ACC112 (cell line): ENCODE measurements around the gene CAB39L.

Source experiments
- H2AFZ ChIP-seq: fragments of 200-600 bp; sonication (generic); one replicate; pipeline ENCODE4 v1.6.0; 2017; ENCODE audit warnings: antibody characterized with exemption, low read length; ENCODE audit not compliant: unreplicated experiment
- H3K27ac ChIP-seq: fragments of 200-600 bp; sonication (generic); 2 replicates; pipeline ENCODE4 v1.5.1; 2014; ENCODE audit warnings: low read depth, mild to moderate bottlenecking, antibody characterized with exemption, low read length, moderate library complexity
- H3K27me3 ChIP-seq: fragments of 200-600 bp; sonication (generic); 2 replicates; pipeline ENCODE4 v1.6.1; 2014; ENCODE audit warnings: mild to moderate bottlenecking, antibody characterized with exemption, low read length, moderate library complexity, mixed read lengths; ENCODE audit not compliant: insufficient read depth
- H3K36me3 ChIP-seq: fragments of 200-600 bp; sonication (generic); 2 replicates; pipeline ENCODE4 v1.6.1; 2016; ENCODE audit warnings: mild to moderate bottlenecking, antibody characterized with exemption, low read length, moderate library complexity, mixed read lengths; ENCODE audit not compliant: insufficient read depth
- H3K4me1 ChIP-seq: fragments of 200-600 bp; sonication (generic); one replicate; pipeline ENCODE4 v1.6.1; 2016; ENCODE audit warnings: low read length, mixed read lengths; ENCODE audit not compliant: insufficient read depth, unreplicated experiment, control insufficient read depth
- H3K4me3 ChIP-seq: fragments of 200-600 bp; sonication (generic); 2 replicates; pipeline ENCODE4 v1.5.1; 2014; ENCODE audit warnings: mild to moderate bottlenecking, low read depth, low read length
- H3K79me2 ChIP-seq: fragments of 200-600 bp; sonication (generic); one replicate; pipeline ENCODE4 v1.6.0; 2016; ENCODE audit warnings: low read length; ENCODE audit not compliant: control insufficient read depth, unreplicated experiment, insufficient read depth

The CAB39L gene

GRCh38 chr13:49443704-49444523 is at the start of gene CAB39L, which contains the start of gene SETDB2:
CAB39L (minus strand) TSS chr13:49444064; CDS start chr13:49382910, 61,154 bp downstream.
SETDB2 (plus strand) TSS chr13:49444274; CDS start chr13:49451894, 7,620 bp downstream.
- H3K4me1 ChIP-seq = peaks cover 3% of the 10 kb centered on the region
- peak within 1 kb of the TSS; percentile 79 for H2AFZ ChIP-seq
- no peaks in the 10 kb centered on the region for H3K27me3 ChIP-seq
- H3K79me2 ChIP-seq = peaks cover 42% of the 10 kb centered on the region
- H3K36me3 ChIP-seq = no peaks in the 10 kb centered on the region
- peak within 1 kb of the TSS; percentile 74 for H3K27ac ChIP-seq
- peak within 1 kb of the TSS; percentile 89 for H3K4me3 ChIP-seq

DNA sequence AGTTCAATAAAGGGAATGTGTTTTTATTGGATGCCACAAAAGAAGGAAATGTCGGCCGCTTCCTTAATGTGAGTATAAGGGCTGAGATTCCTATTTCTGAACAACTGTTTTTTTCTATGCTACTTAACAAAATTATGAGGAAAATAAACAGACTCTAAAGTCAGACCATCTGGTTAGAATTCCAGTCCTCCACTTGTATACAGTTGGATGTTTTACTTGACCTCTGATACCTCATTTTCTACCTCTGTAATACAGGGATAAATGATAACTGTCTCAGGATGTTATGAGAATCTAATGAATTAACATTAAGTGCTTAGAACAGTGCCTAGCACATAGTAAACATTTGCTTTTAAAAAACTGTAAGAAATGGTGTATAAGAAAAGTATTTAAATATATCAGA is 44.7 kb upstream of the CAB39L start:
- H3K4me1 ChIP-seq = peaks cover 7% of the 10 kb centered on the region
- H3K36me3 ChIP-seq = no peaks in the 10 kb centered on the region; the same call in 1 of the 2 replicates
- no peak overlapping the region for H3K27ac ChIP-seq
- no peaks in the 10 kb centered on the region for H3K79me2 ChIP-seq
- H2AFZ ChIP-seq = no peak overlapping the region
- no peaks in the 10 kb centered on the region for H3K27me3 ChIP-seq
- H3K4me3 ChIP-seq = no peak overlapping the region

DNA sequence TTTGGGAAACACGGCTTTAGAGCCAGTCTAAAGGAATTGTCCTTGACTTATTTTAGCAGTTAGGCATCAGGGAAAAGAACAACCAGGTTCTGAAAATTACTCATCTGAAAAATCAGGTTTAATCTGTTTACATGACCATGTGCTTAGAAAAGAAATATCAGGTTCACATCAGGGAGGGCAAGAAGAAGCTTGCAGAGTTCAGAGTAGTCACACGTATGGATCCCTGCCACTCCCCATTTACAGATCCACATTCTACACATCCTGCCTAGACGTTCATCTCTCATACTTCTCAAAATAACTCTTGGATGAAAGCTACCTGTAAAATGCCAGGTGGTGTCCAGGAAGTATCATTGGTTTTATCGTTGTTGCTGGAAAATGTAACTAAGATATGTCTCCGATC is 37.9 kb upstream of the CAB39L start:
- H2AFZ ChIP-seq = no peak overlapping the region
- no peaks in the 10 kb centered on the region for H3K79me2 ChIP-seq
- no peaks in the 10 kb centered on the region for H3K36me3 ChIP-seq
- H3K27ac ChIP-seq = no peak overlapping the region
- no peaks in the 10 kb centered on the region for H3K4me1 ChIP-seq
- no peaks in the 10 kb centered on the region for H3K27me3 ChIP-seq
- no peak overlapping the region for H3K4me3 ChIP-seq

DNA sequence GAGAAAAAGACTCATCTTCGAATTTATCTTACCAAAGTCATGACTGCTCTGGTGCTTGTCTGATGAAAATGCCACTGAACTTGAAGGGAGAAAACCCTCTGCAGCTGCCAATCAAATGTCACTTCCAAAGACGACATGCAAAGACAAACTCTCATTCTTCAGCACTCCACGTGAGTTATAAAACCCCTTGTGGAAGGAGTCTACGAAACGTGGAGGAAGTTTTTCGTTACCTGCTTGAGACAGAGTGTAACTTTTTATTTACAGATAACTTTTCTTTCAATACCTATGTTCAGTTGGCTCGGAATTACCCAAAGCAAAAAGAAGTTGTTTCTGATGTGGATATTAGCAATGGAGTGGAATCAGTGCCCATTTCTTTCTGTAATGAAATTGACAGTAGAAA is 32.7 kb upstream of the CAB39L start:
- no peak overlapping the region for H3K4me3 ChIP-seq
- H3K27me3 ChIP-seq = no peaks in the 10 kb centered on the region
- no peaks in the 10 kb centered on the region for H3K79me2 ChIP-seq
- H2AFZ ChIP-seq = no peak overlapping the region
- H3K36me3 ChIP-seq = no peaks in the 10 kb centered on the region
- H3K27ac ChIP-seq = no peak overlapping the region
- H3K4me1 ChIP-seq = no peaks in the 10 kb centered on the region

DNA sequence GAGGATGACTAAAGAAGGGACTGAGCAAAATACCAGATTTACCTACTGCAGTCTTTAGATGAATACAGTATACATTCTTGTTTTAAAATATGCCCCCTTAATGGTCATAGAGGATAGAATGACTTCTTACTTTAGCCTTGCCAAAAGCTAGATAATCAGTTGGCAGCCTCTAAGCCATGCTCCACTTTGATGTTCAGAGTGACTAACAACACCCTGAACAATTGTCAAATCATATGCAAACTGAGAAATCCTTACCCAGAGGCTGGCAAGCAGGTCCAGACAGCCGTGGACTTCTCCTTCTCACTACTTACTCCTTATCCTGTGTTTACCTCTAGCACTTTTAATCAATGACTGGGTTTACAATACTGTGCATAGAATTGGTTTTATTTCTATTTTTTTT is 28.3 kb upstream of the CAB39L start:
- H3K36me3 ChIP-seq = no peaks in the 10 kb centered on the region; the same call in 1 of the 2 replicates
- no peak overlapping the region for H2AFZ ChIP-seq
- no peaks in the 10 kb centered on the region for H3K79me2 ChIP-seq
- no peaks in the 10 kb centered on the region for H3K4me1 ChIP-seq
- H3K27me3 ChIP-seq = no peaks in the 10 kb centered on the region
- H3K27ac ChIP-seq = no peak overlapping the region
- no peak overlapping the region for H3K4me3 ChIP-seq

DNA sequence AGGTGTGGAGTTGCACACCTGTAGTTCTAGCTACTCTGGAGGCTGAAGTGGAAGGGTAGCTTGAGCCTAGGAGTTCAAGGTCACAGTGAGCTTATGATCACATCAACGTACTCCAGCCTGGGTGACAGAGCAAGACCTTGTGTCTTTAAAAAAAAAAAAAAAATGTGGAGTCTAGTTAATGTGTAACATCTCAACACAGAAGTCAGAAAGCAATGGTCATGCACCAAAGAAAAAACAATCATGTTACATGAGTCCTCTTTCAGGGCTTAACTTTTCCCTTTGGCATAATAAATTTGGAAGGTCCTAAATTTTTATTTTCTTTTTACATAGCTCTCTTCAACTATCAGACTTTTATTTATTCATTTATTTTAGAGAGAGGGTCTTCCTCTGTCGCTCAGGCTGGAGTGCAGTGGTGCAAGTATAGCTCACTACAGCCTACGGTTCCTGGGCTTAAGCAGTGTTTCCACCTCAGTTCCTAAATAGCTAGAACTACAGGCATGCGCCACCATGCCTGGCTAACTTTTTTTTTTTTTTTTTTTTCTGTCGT is 22.5 kb upstream of the CAB39L start:
- no peak overlapping the region for H3K4me3 ChIP-seq
- H3K4me1 ChIP-seq = no peaks in the 10 kb centered on the region
- H3K36me3 ChIP-seq = peaks cover 28% of the 10 kb centered on the region
- no peaks in the 10 kb centered on the region for H3K27me3 ChIP-seq
- no peak overlapping the region for H2AFZ ChIP-seq
- no peak overlapping the region for H3K27ac ChIP-seq
- no peaks in the 10 kb centered on the region for H3K79me2 ChIP-seq

GRCh38 chr13:49464621-49465325 is 20.9 kb upstream of the CAB39L start:
- Histone ChIP-seq H3K27ac (no peak overlapping the region), H2AFZ (no peak overlapping the region), H3K36me3 (peaks cover 33% of the 10 kb centered on the region)

DNA sequence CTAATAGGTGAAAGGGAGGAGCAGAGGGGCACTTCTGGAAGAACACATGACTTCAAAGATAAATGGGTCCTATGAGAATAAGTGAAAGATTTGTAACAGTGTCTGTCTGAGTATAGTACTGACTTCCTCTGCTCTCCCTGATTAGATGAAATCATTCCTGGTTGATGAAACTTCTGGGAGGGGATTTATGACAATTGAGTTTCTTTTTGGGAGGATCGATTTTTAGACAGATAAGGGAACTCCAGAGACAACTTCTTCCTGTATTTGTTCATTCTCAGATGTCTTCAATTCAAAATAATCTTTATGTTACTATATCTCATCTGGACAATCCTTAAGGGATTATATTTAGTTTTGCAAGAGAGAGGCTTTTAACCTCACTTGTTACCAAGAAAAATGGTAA is 20.2 kb upstream of the CAB39L start:
- no peak overlapping the region for H3K27ac ChIP-seq
- H3K27me3 ChIP-seq = no peaks in the 10 kb centered on the region
- no peaks in the 10 kb centered on the region for H3K79me2 ChIP-seq
- no peak overlapping the region for H2AFZ ChIP-seq
- H3K4me3 ChIP-seq = no peak overlapping the region
- peaks cover 33% of the 10 kb centered on the region for H3K36me3 ChIP-seq
- no peaks in the 10 kb centered on the region for H3K4me1 ChIP-seq

More at GRCh38 chr13:49464621-49465325, 20.9 kb upstream of the CAB39L start:
- H3K79me2 ChIP-seq = no peaks in the 10 kb centered on the region
- H3K27me3 ChIP-seq = no peaks in the 10 kb centered on the region
- no peak overlapping the region for H3K4me3 ChIP-seq
- no peaks in the 10 kb centered on the region for H3K4me1 ChIP-seq

GRCh38 chr13:49459580-49459979 is 15.7 kb upstream of the CAB39L start:
- H3K4me3 ChIP-seq = no peak overlapping the region
- no peaks in the 10 kb centered on the region for H3K79me2 ChIP-seq
- H3K27me3 ChIP-seq = no peaks in the 10 kb centered on the region
- peaks cover 21% of the 10 kb centered on the region for H3K4me1 ChIP-seq
- H3K36me3 ChIP-seq = peaks cover 33% of the 10 kb centered on the region
- H3K27ac ChIP-seq = no peak overlapping the region
- H2AFZ ChIP-seq = no peak overlapping the region

DNA sequence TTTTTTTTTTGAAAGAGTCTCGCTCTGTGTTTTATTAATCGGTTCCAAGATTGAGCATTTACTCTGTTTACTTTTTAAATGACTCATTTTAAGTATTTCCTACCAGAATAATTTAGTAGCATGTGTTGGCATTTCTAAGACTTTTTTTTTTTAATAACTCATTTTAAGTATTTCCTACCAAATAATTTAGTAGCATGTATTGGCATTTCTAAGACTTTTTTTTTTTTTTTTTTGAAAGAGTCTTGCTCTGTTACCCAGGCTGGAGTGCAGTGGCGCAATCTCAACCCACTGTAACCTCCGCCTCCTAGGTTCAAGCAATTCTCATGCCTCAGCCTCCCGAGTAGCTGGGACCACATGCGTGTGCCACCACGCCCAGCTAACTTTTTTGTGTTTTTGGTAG is 13.4 kb upstream of the CAB39L start:
- Histone ChIP-seq H3K27ac (peak overlapping the region; percentile 32), H2AFZ (peak overlapping the region; percentile 35), H3K36me3 (peaks cover 13% of the 10 kb centered on the region), H3K27me3 (no peaks in the 10 kb centered on the region), H3K4me1 (peaks cover 25% of the 10 kb centered on the region), H3K79me2 (no peaks in the 10 kb centered on the region), H3K4me3 (no peak overlapping the region)
